HepG2 (cell line): ENCODE measurements around the gene NLRX1. TPM values are rescaled to one million over a fixed set of nuclear protein-coding genes. Genes with fewer than 3 reads are reported as not detected.

ENCODE experiments used
- ATAC-seq: fragments of 200-7000 bp; cut with Tn5 transposase; 3 replicates; pipeline ENCODE4 v1.9.1; 2020; ENCODE audit warnings: mild to moderate bottlenecking, moderate library complexity
- BruUV-seq: library from RNA; stranded (reverse); fragments of 400-500 nt; replicated peaks from 2 replicates; lab custom pipeline; 2021; lab: Mats Ljungman, UMichigan
- CTCF ChIA-PET: fragments of 300-600 bp; formaldehyde crosslinking; extraction: SDS; loops from one replicate; lab custom pipeline; 2021; ENCODE audit warnings: low total read pairs, inconsistent platforms, low intra/inter-chr PET ratio; lab: Yijun Ruan, JAX
- POLR2A ChIA-PET: fragments of 350-600 bp; sonication (Branson Sonifier 250); formaldehyde crosslinking; loops from one replicate; lab custom pipeline; 2020; ENCODE audit warnings: antibody characterized with exemption, inconsistent platforms; lab: Yijun Ruan, JAX
- DNase-seq: peaks from one replicate; pipeline ENCODE4 v3.0.0-alpha.2; 2015; ENCODE audit warnings: low spot score
- FAIRE-seq: peaks from 3 replicates; lab custom pipeline; 2011; peaks lifted over from hg19 to GRCh38; lab: Jason Lieb, UNC
- H2AFZ ChIP-seq: one replicate; pipeline ENCODE4 v1.6.1; 2011; ENCODE audit warnings: low read length, inconsistent platforms
- H3K27ac ChIP-seq: fragments of 300-600 bp; 3 replicates; pipeline ENCODE4 v1.8.0; 2011; ENCODE audit warnings: mixed run types, mild to moderate bottlenecking, mixed read lengths, low read length, inconsistent platforms; ENCODE audit not compliant: insufficient read depth; ENCODE audit errors: extremely low read length
- H3K27me3 ChIP-seq, 2 experiments: fragments of 200-600 bp in 1 of 2; 2 replicates in 1 of 2; 3 replicates in 1 of 2; pipeline versions ENCODE4 v1.6.0 to v1.8.0; 2011; ENCODE audit warnings: low read length in 2 of 2, mild to moderate bottlenecking in 2 of 2, moderate library complexity in 2 of 2, inconsistent platforms in 1 of 2; ENCODE audit not compliant: insufficient read depth in 2 of 2, control insufficient read depth in 1 of 2
- H3K36me3 ChIP-seq, 2 experiments: fragments of 200-600 bp in 1 of 2; replicated peaks in 1 of 2; 2 replicates in 1 of 2; 3 replicates in 1 of 2; pipeline versions ENCODE4 v1.5.1 to v1.8.0; 2011; ENCODE audit warnings: low read length in 2 of 2, inconsistent platforms in 1 of 2; ENCODE audit not compliant: insufficient read depth in 2 of 2, control insufficient read depth in 1 of 2
- H3K4me1 ChIP-seq: 2 replicates; pipeline ENCODE4 v1.5.1; 2012; ENCODE audit warnings: low read length, inconsistent platforms; ENCODE audit not compliant: insufficient read depth
- H3K4me2 ChIP-seq: 2 replicates; pipeline ENCODE4 v1.6.0; 2011; ENCODE audit warnings: low read depth, low read length, inconsistent platforms
- H3K4me3 ChIP-seq, 3 experiments: fragments of 200-600 bp in 1 of 3; sonication (generic), shearing (Covaris generic) in 1 of 3; replicated peaks in 1 of 3; 2 replicates each; pipeline ENCODE4 v1.5.1; 2011 to 2016; ENCODE audit warnings: low read length in 3 of 3, inconsistent platforms in 2 of 3, low read depth in 2 of 3, mild to moderate bottlenecking in 2 of 3, control low read depth in 1 of 3, mixed read lengths in 1 of 3; ENCODE audit not compliant: insufficient read depth in 1 of 3
- H3K79me2 ChIP-seq: one replicate; pipeline ENCODE4 v1.6.1; 2011; ENCODE audit warnings: low read length, inconsistent platforms; ENCODE audit not compliant: insufficient read depth
- H3K9ac ChIP-seq: 2 replicates; pipeline ENCODE4 v1.6.0; 2011; ENCODE audit warnings: mild to moderate bottlenecking, low read depth, low read length, inconsistent platforms; ENCODE audit not compliant: insufficient read depth
- H3K9me3 ChIP-seq: 2 replicates; pipeline ENCODE4 v1.5.1; 2012; ENCODE audit warnings: mild to moderate bottlenecking, low read length
- H4K20me1 ChIP-seq: 2 replicates; pipeline ENCODE4 v1.6.0; 2011; ENCODE audit warnings: inconsistent platforms, mild to moderate bottlenecking, low read length, moderate library complexity; ENCODE audit not compliant: insufficient read depth
- ATF5 ChIP-seq: sonication (generic); formaldehyde crosslinking; IDR thresholded peaks from 2 replicates; pipeline ENCODE4 v1.4.0; 2020; ENCODE audit warnings: mild to moderate bottlenecking, low read depth, missing genetic modification reagents
- BORCS8-MEF2B ChIP-seq: sonication (generic); formaldehyde crosslinking; IDR thresholded peaks from 2 replicates; pipeline ENCODE4 v1.8.0; 2022; ENCODE audit warnings: mild to moderate bottlenecking, missing genetic modification reagents
- CAMTA2 ChIP-seq: sonication (generic); formaldehyde crosslinking; IDR thresholded peaks from 2 replicates; pipeline ENCODE4 v1.4.0; 2020; ENCODE audit warnings: mild to moderate bottlenecking, missing genetic modification reagents, borderline replicate concordance
- HHEX ChIP-seq: IDR thresholded peaks from 2 replicates; pipeline ENCODE4 v1.6.1; 2016; ENCODE audit warnings: control low read depth
- KDM5B ChIP-seq: sonication (generic); formaldehyde crosslinking; IDR thresholded peaks from 2 replicates; pipeline ENCODE4 v1.4.0; 2020; ENCODE audit warnings: missing genetic modification reagents, mild to moderate bottlenecking, borderline replicate concordance
- MXD1 ChIP-seq: sonication (generic); formaldehyde crosslinking; IDR thresholded peaks from 2 replicates; pipeline ENCODE4 v1.4.0; 2020; ENCODE audit warnings: mild to moderate bottlenecking, missing genetic modification reagents
- NFRKB ChIP-seq: fragments of 450-650 bp; IDR thresholded peaks from 2 replicates; pipeline ENCODE4 v1.6.1; 2017
- NKX3-1 ChIP-seq: sonication (generic); formaldehyde crosslinking; IDR thresholded peaks from 2 replicates; pipeline ENCODE4 v1.5.0; 2020; ENCODE audit warnings: missing genetic modification reagents
- NRL ChIP-seq: sonication (generic); formaldehyde crosslinking; IDR thresholded peaks from 2 replicates; pipeline ENCODE4 v1.5.0; 2020; ENCODE audit warnings: missing genetic modification reagents, mild to moderate bottlenecking, moderate library complexity, borderline replicate concordance
- PHF21A ChIP-seq: sonication (generic); formaldehyde crosslinking; IDR thresholded peaks from 2 replicates; pipeline ENCODE4 v1.5.0; 2020; ENCODE audit warnings: mild to moderate bottlenecking, missing genetic modification reagents
- POLR2A ChIP-seq, 2 experiments: IDR thresholded peaks; 2 replicates each; pipeline ENCODE4 v1.6.1; 2011; ENCODE audit warnings: low read depth in 2 of 2, low read length in 2 of 2, mild to moderate bottlenecking in 1 of 2, moderate library complexity in 1 of 2; ENCODE audit not compliant: insufficient read depth in 1 of 2
- SOX5 ChIP-seq: IDR thresholded peaks from 2 replicates; pipeline ENCODE4 v1.6.1; 2016; ENCODE audit warnings: borderline replicate concordance
- SRF ChIP-seq: IDR thresholded peaks from 2 replicates; pipeline ENCODE4 v1.6.1; 2011; ENCODE audit warnings: mild to moderate bottlenecking, low read depth, low read length, moderate library complexity
- TBX2 ChIP-seq: sonication (generic); formaldehyde crosslinking; IDR thresholded peaks from 2 replicates; pipeline ENCODE4 v1.5.0; 2020; ENCODE audit warnings: missing genetic modification reagents, mild to moderate bottlenecking, borderline replicate concordance
- ZNF276 ChIP-seq: sonication (generic); formaldehyde crosslinking; IDR thresholded peaks from 2 replicates; pipeline ENCODE4 v1.4.0; 2020; ENCODE audit warnings: mild to moderate bottlenecking, low read depth, missing genetic modification reagents
- ZNF446 ChIP-seq: sonication (generic); formaldehyde crosslinking; IDR thresholded peaks from 2 replicates; pipeline ENCODE4 v1.5.0; 2020; ENCODE audit warnings: mild to moderate bottlenecking, missing genetic modification reagents
- ZNF605 ChIP-seq: sonication (generic); formaldehyde crosslinking; IDR thresholded peaks from 2 replicates; pipeline ENCODE4 v1.8.0; 2022; ENCODE audit warnings: mild to moderate bottlenecking, missing genetic modification reagents
- ZNF615 ChIP-seq: sonication (generic); formaldehyde crosslinking; IDR thresholded peaks from 2 replicates; pipeline ENCODE4 v1.5.0; 2020; ENCODE audit warnings: mild to moderate bottlenecking, missing genetic modification reagents, borderline replicate concordance
- ZNF674 ChIP-seq: sonication (generic); formaldehyde crosslinking; IDR thresholded peaks from 2 replicates; pipeline ENCODE4 v1.5.0; 2020; ENCODE audit warnings: low read depth, mild to moderate bottlenecking, missing genetic modification reagents
- WGBS: methylation state at CpG from one replicate; pipeline ENCODE4 v1.1.6; 2017; ENCODE audit warnings: low lambda C conversion rate; 5-methylcytosine and 5-hydroxymethylcytosine counted together
- in situ Hi-C: cut with HindIII; loops from 2 replicates; pipeline ENCODE4 v1.10.0; 2017; ENCODE audit warnings: low pct_unique_long_range_greater_than_20kb; ENCODE audit not compliant: extremely low pct_ligation_motif_present
- intact Hi-C: fragments of 100-400 bp; cut with micrococcal nuclease; formaldehyde crosslinking; loops from one replicate; pipeline ENCODE4 v1.10.0; 2022; ENCODE audit not compliant: unreplicated experiment
- polyA plus RNA-seq, 8 experiments: library from polyadenylated mRNA; depleted of rRNA in 3 of 8; stranded (reverse) in 7 of 8; unstranded in 1 of 8; fragments of >200 nt; fragmentation: Illumina TruSeq in 4 of 8; extraction: Trizol in 4 of 8; gene quantifications; 2 replicates each; pipeline versions ENCODE4 v1.2.1 to v1.2.3, GENCODE V29; 2011 to 2016; ENCODE audit warnings: low read depth in 4 of 8, missing spikeins in 1 of 8, mixed read lengths in 1 of 8; ENCODE audit not compliant: insufficient read depth in 1 of 8
- total RNA-seq, 5 experiments: library from RNA; depleted of rRNA; stranded (reverse); fragments of >200 nt; fragmentation: Illumina TruSeq; extraction: Trizol; gene quantifications; 2 replicates each; pipeline ENCODE4 v1.2.3, GENCODE V29; 2016; ENCODE audit warnings: low read depth in 1 of 5

The NLRX1 gene
- total and polyA plus RNA-seq, 2 of the 13 experiments (the other 11 are each of a cell fraction or from before 2014, with no cell fraction given), result 8.7 to 11.0 TPM

GRCh38 chr11:119169282-119169719 lies 776 bp downstream of the NLRX1 start:
- DNase-seq, result peak; percentile 37
- Histone ChIP-seq H3K4me3 (peak overlapping the region; percentile 65 to 94 (median 78)), H3K4me2 (peak overlapping the region; percentile 78), H3K9me3 (no peaks in the 10 kb centered on the region), H4K20me1 (no peaks in the 10 kb centered on the region), H3K27me3 (peaks cover 0 to 5% of the 10 kb centered on the region in 2 experiments; a peak in 1 of 5 replicates), H3K79me2 (no peaks in the 10 kb centered on the region), H3K36me3 (no peaks in the 10 kb centered on the region; a peak in 2 of 5 replicates), H2AFZ (no peak overlapping the region), H3K4me1 (peaks cover 39% of the 10 kb centered on the region), H3K9ac (peak overlapping the region; percentile 94), H3K27ac (peak overlapping the region; percentile 86)
- POLR2A ChIA-PET, result interaction anchor here (0.8 to 3.6 kb wide), 27 partner anchors 9 to 548 kb away, joined by 3 to 31 read pairs (median 5); partner anchors contain the start of genes C2CD2L, CBL, DDX6 and DPAGT1
- ATAC-seq, result peak; percentile 46
- 16% methylated on average over 8 of the region's 15 CpGs for WGBS
- intact Hi-C loops (no loop called here), in situ Hi-C loops (no loop called here)
- CTCF ChIA-PET, result interaction anchor here (2.5 kb wide), 1 partner anchor 27 kb away, joined by 13 read pairs; no protein-coding TSS in a partner anchor
- no peak for FAIRE-seq
- BruUV-seq, result TSS peak; percentile 74
- TF ChIP-seq TBX2 (CRISPR knock-in tag), result no peak
- TF ChIP-seq ZNF674, result no peak
- no peak for TF ChIP-seq HHEX (CRISPR knock-in tag)
- TF ChIP-seq SRF, result peak; percentile 74; the same call in 1 of the 2 replicates
- TF ChIP-seq NFRKB, result no peak
- TF ChIP-seq CAMTA2, result 0 out of 2 replicates have a peak, but pooled peaks have one; percentile 5
- TF ChIP-seq ATF5, result peak; percentile 31; the same call in 1 of the 2 replicates
- TF ChIP-seq NRL (CRISPR knock-in tag), result peak; percentile 87; the same call in 1 of the 2 replicates
- peak; percentile 34; the same call in 1 of the 2 replicates for TF ChIP-seq ZNF276 (CRISPR knock-in tag)
- TF ChIP-seq NKX3-1, result peak; percentile 6; the same call in 1 of the 2 replicates
- 0 out of 2 replicates have a peak, but pooled peaks have one; percentile 29 for TF ChIP-seq PHF21A (CRISPR knock-in tag)
- TF ChIP-seq KDM5B (CRISPR knock-in tag), result no peak
- TF ChIP-seq POLR2A (IDR thresholded peaks at IDR 0.05; ENCODE audit: insufficient read depth in 1 of 2, low read depth in 2 of 2, low read length in 2 of 2), result peak in 1 of 2 experiments; percentile 32; a peak in 1 of 4 replicates
- TF ChIP-seq BORCS8-MEF2B (CRISPR knock-in tag), result 0 out of 2 replicates have a peak, but pooled peaks have one; percentile 22
- no peak for TF ChIP-seq ZNF446 (CRISPR knock-in tag)
- no peak for TF ChIP-seq MXD1 (CRISPR knock-in tag)
- TF ChIP-seq SOX5 (CRISPR knock-in tag), result no peak
- 0 out of 2 replicates have a peak, but pooled peaks have one; percentile 2 for TF ChIP-seq ZNF615
- peak; percentile 15; the same call in 1 of the 2 replicates for TF ChIP-seq ZNF605 (CRISPR knock-in tag)
